Activated naive CD8-positive, alpha-beta T cell treated with anti-CD3 and anti-CD28 coated beads for 36 hours (primary cell): ENCODE data around the gene UQCRC1. TPM values are rescaled to one million over a fixed set of nuclear protein-coding genes. Genes with fewer than 3 reads are reported as not detected.

Experiments used
- DNase-seq: peaks from one replicate; pipeline ENCODE4 v3.0.0; 2021
- H3K27ac Mint-ChIP-seq: one replicate; pipeline ENCODE4 v1.8.0; 2022; ENCODE audit warnings: mild to moderate bottlenecking, moderate library complexity, mixed read lengths
- H3K27me3 Mint-ChIP-seq: one replicate; pipeline ENCODE4 v1.8.0; 2022; ENCODE audit warnings: mild to moderate bottlenecking, mixed read lengths
- H3K36me3 Mint-ChIP-seq: one replicate; pipeline ENCODE4 v1.8.0; 2021; ENCODE audit warnings: mild to moderate bottlenecking, mixed read lengths
- H3K4me1 Mint-ChIP-seq: one replicate; pipeline ENCODE4 v1.8.0; 2021; ENCODE audit warnings: mixed read lengths
- H3K4me3 Mint-ChIP-seq: one replicate; pipeline ENCODE4 v1.8.0; 2022; ENCODE audit warnings: mild to moderate bottlenecking, moderate library complexity, mixed read lengths
- H3K9me3 Mint-ChIP-seq: one replicate; pipeline ENCODE4 v1.8.0; 2022; ENCODE audit warnings: mixed read lengths
- total RNA-seq, 2 experiments: library from RNA; stranded (reverse); gene quantifications; one replicate each; pipeline ENCODE4 v1.2.3, GENCODE V29; 2021

The UQCRC1 gene
- total RNA-seq, 2 experiments from 2014 or later, result 193 to 209 TPM

GRCh38 chr3:48623851-48624547 is 14.6 kb upstream of the UQCRC1 start:
- no peak overlapping the region for H3K4me3 Mint-ChIP-seq
- no peak overlapping the region for H3K27ac Mint-ChIP-seq
- H3K36me3 Mint-ChIP-seq, result peaks cover 3% of the 10 kb centered on the region
- no peaks in the 10 kb centered on the region for H3K4me1 Mint-ChIP-seq
- no peaks in the 10 kb centered on the region for H3K27me3 Mint-ChIP-seq
- H3K9me3 Mint-ChIP-seq, result no peaks in the 10 kb centered on the region
- DNase-seq, result no peak

GRCh38 chr3:48621461-48621869 is 12.0 kb upstream of the UQCRC1 start, which contains the start of gene TMEM89:
TSS of gene TMEM89 (minus strand) at chr3:48621769. CDS start at chr3:48621756, 13 bp downstream.
- DNase-seq, result no peak
- Mint-ChIP-seq H3K4me3 (no peak within 1 kb of the TSS), H3K4me1 (no peaks in the 10 kb centered on the region), H3K27me3 (no peaks in the 10 kb centered on the region), H3K36me3 (peaks cover 9% of the 10 kb centered on the region), H3K27ac (no peak within 1 kb of the TSS), H3K9me3 (peaks cover 15% of the 10 kb centered on the region)

GRCh38 chr3:48619541-48620524 is 10.4 kb upstream of the UQCRC1 start:
- H3K4me3 Mint-ChIP-seq, result no peak overlapping the region
- H3K27ac Mint-ChIP-seq, result no peak overlapping the region
- H3K4me1 Mint-ChIP-seq, result no peaks in the 10 kb centered on the region
- H3K9me3 Mint-ChIP-seq, result peaks cover 15% of the 10 kb centered on the region
- DNase-seq, result no peak
- no peaks in the 10 kb centered on the region for H3K27me3 Mint-ChIP-seq
- peaks cover 9% of the 10 kb centered on the region for H3K36me3 Mint-ChIP-seq

GRCh38 chr3:48617559-48617958 is 8.1 kb upstream of the UQCRC1 start:
- Mint-ChIP-seq H3K27me3 (no peaks in the 10 kb centered on the region), H3K9me3 (peaks cover 15% of the 10 kb centered on the region), H3K4me1 (peaks cover 7% of the 10 kb centered on the region), H3K27ac (no peak overlapping the region), H3K36me3 (peaks cover 11% of the 10 kb centered on the region), H3K4me3 (no peak overlapping the region)
- DNase-seq, result no peak

GRCh38 chr3:48614044-48614443 is 4.6 kb upstream of the UQCRC1 start:
- Mint-ChIP-seq H3K9me3 (peaks cover 15% of the 10 kb centered on the region), H3K36me3 (peaks cover 15% of the 10 kb centered on the region), H3K4me1 (peaks cover 9% of the 10 kb centered on the region), H3K27me3 (no peaks in the 10 kb centered on the region), H3K4me3 (no peak overlapping the region), H3K27ac (peak overlapping the region; percentile 82)
- no peak for DNase-seq

- H3K4me3 Mint-ChIP-seq, result no peak overlapping the region
- H3K36me3 Mint-ChIP-seq, result peaks cover 18% of the 10 kb centered on the region
- no peak overlapping the region for H3K27ac Mint-ChIP-seq
- H3K4me1 Mint-ChIP-seq, result peaks cover 21% of the 10 kb centered on the region
- DNase-seq, result no peak
- no peaks in the 10 kb centered on the region for H3K27me3 Mint-ChIP-seq
- H3K9me3 Mint-ChIP-seq, result peaks cover 6% of the 10 kb centered on the region
Measured at GRCh38 chr3:48612309-48612708, 2.9 kb upstream of the UQCRC1 start.

GRCh38 chr3:48607519-48607918 is 1.9 kb downstream of the UQCRC1 start:
- Mint-ChIP-seq H3K9me3 (no peaks in the 10 kb centered on the region), H3K4me1 (peaks cover 13% of the 10 kb centered on the region), H3K27me3 (no peaks in the 10 kb centered on the region), H3K36me3 (peaks cover 16% of the 10 kb centered on the region), H3K27ac (no peak overlapping the region), H3K4me3 (no peak overlapping the region)
- DNase-seq, result no peak

GRCh38 chr3:48601622-48601994 is 7.8 kb downstream of the UQCRC1 start:
- Mint-ChIP-seq H3K4me1 (peaks cover 2% of the 10 kb centered on the region), H3K27me3 (no peaks in the 10 kb centered on the region), H3K9me3 (no peaks in the 10 kb centered on the region), H3K4me3 (no peak overlapping the region), H3K36me3 (peaks cover 6% of the 10 kb centered on the region), H3K27ac (no peak overlapping the region)
- DNase-seq, result no peak

GRCh38 chr3:48600711-48601621 is 8.5 kb downstream of the UQCRC1 start:
- H3K27me3 Mint-ChIP-seq, result peaks cover 4% of the 10 kb centered on the region

GRCh38 chr3:48599509-48600285 is 9.7 kb downstream of the UQCRC1 start:
- Mint-ChIP-seq H3K4me1 (peaks cover 3% of the 10 kb centered on the region), H3K9me3 (no peaks in the 10 kb centered on the region), H3K36me3 (peaks cover 5% of the 10 kb centered on the region), H3K4me3 (no peak overlapping the region), H3K27me3 (peaks cover 14% of the 10 kb centered on the region), H3K27ac (no peak overlapping the region)
- DNase-seq, result no peak

More at GRCh38 chr3:48600711-48601621, 8.5 kb downstream of the UQCRC1 start:
- H3K27ac Mint-ChIP-seq, result no peak overlapping the region
- peaks cover 5% of the 10 kb centered on the region for H3K36me3 Mint-ChIP-seq
- no peaks in the 10 kb centered on the region for H3K9me3 Mint-ChIP-seq
- no peak overlapping the region for H3K4me3 Mint-ChIP-seq
- DNase-seq, result no peak
- peaks cover 3% of the 10 kb centered on the region for H3K4me1 Mint-ChIP-seq

- no peak for DNase-seq
- Mint-ChIP-seq H3K9me3 (no peaks in the 10 kb centered on the region), H3K4me1 (peaks cover 5% of the 10 kb centered on the region), H3K27ac (no peak overlapping the region), H3K4me3 (no peak overlapping the region), H3K27me3 (peaks cover 20% of the 10 kb centered on the region), H3K36me3 (peaks cover 3% of the 10 kb centered on the region)
Measured at GRCh38 chr3:48599077-48599501, 10.4 kb downstream of the UQCRC1 start.

GRCh38 chr3:48598323-48599076 is 10.9 kb downstream of the UQCRC1 start:
- no peak for DNase-seq
- H3K4me3 Mint-ChIP-seq, result no peak overlapping the region
- no peaks in the 10 kb centered on the region for H3K9me3 Mint-ChIP-seq
- peaks cover 5% of the 10 kb centered on the region for H3K4me1 Mint-ChIP-seq
- no peak overlapping the region for H3K27ac Mint-ChIP-seq
- peaks cover 3% of the 10 kb centered on the region for H3K36me3 Mint-ChIP-seq
- H3K27me3 Mint-ChIP-seq, result peaks cover 24% of the 10 kb centered on the region

- Mint-ChIP-seq H3K9me3 (no peaks in the 10 kb centered on the region), H3K27me3 (peaks cover 33% of the 10 kb centered on the region), H3K36me3 (peaks cover 2% of the 10 kb centered on the region), H3K4me1 (peaks cover 5% of the 10 kb centered on the region), H3K4me3 (no peak overlapping the region), H3K27ac (no peak overlapping the region)
- DNase-seq, result no peak
Measured at GRCh38 chr3:48597408-48597800, 12.0 kb downstream of the UQCRC1 start.
